Hematopoietic multipotent progenitor cell treated with erythropoietin and hydrocortisone succinate and interleukin-3 and kit ligand, for 8 days (in vitro differentiated cells): ENCODE measurements around the gene OR4D11.
"Not testable (repeated sequence)": the region's sequence is repeated elsewhere in the genome, so short reads cannot be mapped to it uniquely, and the experiment has no call there.

Source experiments
- DNase-seq: peaks from one replicate; pipeline ENCODE4 v3.0.0-alpha.2; 2015

OR4D11 gene

DNA sequence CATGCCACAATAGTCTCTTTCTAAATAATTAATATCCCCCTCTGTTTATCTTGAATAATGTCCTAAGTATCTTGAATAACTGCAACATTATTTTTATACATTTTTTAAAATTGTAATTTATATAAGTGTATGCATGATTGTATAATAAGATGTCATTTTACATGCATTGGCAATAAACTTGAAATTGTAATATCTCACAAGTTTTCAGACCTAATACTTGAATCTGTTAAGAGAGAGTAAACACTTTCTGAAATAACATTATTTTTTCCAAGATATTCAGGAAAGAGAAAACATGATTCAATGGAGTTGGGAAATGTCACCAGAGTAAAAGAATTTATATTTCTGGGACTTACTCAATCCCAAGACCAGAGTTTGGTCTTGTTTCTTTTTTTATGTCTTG is at the start of gene OR4D11:
OR4D11 (plus strand) TSS at position 301 of the 400 bp plus-strand sequence; CDS start at position 301, 0 bp downstream.
- no peak for DNase-seq

DNA sequence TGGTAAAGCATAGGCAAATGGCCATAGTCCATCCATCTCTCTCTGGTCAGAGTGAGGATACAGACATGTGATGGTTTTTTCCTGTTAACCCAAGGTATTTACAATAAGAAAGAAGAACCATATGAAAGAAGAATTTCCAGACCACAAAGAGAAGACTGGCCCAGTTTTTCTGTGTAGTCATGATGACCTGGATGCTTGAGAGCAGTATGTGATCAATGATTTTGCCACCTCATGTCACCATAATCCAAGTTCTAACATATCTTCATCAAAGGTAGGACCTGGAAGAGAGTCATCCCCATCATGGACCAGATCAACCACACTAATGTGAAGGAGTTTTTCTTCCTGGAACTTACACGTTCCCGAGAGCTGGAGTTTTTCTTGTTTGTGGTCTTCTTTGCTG is 46.7 kb upstream of the OR4D11 start, which contains the start of gene OR4D6:
OR4D6 (plus strand) TSS at position 301 of the 400 bp plus-strand sequence; CDS start at position 301, 0 bp downstream.
- DNase-seq = no peak

DNA sequence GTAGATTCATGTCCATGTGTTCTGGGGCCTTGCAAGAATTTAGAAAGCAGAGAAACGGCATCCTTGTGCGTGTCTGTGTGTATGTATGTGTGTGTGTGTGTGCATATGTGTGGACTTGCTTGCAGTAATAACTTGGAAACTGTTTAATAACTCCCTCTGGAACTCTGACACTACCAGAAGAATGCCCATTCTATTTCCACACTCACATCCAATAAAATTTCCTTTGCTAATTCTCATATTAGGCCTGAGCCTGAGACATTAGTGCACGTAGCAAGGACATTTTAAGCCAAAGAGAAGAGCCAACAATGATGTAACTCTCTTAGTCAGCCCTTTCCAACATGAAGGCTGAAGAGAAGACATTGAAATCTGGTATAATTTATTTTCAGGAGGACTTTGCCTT is 43.5 kb upstream of the OR4D11 start:
- DNase-seq = no peak

DNA sequence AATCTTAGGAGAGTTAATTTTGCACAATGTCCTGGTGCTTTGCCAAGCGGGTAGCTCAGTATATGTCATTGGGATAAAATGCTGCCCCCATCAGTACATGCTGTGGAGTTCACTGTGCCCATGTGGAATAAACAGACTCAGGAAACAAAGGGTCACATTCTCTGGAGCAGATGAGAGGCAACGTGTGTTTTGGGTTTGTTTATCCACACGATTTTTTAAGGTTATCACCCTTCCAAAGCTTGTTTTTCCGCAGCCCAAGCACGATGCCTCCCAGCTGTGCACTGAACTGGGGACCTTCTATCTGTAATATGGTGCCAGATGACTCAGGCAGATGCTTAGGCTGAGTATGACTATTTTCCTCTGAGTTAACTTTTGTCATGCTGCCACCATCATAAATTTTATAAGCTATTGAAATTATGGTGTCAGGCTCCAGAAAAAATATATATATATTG is 40.2 kb upstream of the OR4D11 start:
- no peak for DNase-seq

DNA sequence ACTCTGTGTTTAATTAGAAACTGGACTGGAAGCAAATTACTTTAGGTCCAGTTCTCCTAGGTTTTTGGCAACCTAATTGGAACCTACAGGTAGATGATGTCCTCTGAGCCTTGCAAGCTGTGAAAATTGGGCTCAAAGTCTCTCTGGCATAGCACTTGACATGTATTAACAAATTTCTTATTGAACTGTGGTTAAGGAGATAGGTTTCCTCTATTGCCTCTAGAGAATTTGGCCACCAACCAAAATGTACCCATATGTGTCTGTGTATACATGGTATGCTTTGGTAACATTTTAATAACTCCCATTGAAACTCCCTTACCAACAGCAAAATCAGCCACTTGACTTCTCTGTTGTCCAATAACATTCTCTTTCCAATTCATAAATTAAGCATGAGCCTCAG is 30.4 kb upstream of the OR4D11 start, which contains the start of gene OR4D10:
OR4D10 (plus strand) TSS at position 301 of the 400 bp plus-strand sequence. CDS start 4,115 bp downstream, outside the sequence.
- no peak for DNase-seq

DNA sequence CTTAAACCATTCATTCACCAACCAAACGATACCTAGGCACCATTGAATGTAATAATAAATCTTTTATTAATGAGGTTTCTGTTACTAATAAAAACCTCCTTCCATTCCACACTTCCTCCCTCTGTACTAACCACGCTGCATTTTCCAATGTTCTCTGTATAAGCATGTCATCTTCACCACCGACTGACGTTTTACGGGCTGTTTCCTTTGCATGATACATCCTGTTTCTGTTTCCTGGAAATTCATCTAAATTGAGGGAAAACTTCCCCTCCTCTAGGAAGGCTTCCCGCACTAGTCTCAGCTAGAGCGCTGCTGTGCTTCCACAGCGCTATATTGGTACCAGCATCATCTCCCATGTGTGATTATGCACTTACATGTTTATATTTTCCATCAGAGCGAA is 28.2 kb upstream of the OR4D11 start:
- DNase-seq = no peak

DNA sequence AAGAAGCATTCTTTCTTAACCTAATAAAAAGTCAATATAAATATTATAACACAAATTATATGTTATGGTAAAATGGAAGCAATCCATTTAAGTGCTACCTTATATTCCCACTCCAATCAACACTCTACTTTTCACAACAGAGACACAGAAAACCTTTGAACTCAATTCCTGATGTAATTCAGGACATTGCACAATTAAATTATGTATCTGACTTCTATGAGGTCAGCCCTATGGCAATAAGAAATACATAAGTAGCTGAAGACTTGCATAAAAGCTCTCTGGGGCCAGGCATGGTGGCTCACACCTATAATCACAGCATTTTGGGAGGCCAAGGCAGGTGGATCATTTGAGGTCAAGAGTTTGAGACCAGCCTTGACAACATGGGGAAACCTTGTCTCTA is 23.5 kb upstream of the OR4D11 start:
- DNase-seq = no peak

DNA sequence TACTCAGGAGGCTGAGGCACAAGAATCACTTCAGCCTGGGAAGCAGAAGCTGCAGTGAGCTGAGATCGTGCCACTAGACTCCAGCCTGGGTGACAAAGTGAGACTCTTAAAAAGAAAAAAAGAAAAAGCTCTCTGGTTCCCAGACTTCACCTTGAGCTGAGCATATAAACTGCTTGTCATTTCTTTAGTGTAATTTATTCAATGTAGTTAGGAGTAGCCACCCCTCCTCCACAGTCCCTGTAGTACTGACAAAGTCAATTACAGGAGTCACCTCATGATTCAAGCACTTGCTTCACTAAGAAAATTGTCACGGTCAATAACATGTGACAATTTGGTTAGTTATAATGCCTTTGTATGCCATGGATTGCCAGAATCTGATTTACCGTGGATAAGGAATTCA is 23.0 kb upstream of the OR4D11 start:
- DNase-seq = no peak

DNA sequence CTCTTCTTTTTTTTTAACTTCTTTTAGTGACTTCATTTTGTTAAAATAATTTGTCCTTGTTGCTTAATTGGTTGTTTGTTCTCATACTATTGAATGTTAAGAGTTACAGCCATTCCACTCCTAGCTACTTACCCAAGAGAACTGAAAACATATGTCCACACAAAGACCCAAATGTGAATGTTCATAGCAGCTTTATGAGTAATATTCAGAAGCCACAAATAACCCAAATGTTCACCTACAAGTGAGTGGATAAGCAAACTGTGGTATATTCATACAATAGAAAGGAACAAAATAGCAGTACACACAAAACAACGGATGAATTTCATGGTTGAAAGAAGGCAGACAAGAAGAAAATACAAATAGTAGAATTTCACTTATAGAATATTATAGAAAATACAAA is 1.4 kb upstream of the OR4D11 start:
- DNase-seq = no peak

DNA sequence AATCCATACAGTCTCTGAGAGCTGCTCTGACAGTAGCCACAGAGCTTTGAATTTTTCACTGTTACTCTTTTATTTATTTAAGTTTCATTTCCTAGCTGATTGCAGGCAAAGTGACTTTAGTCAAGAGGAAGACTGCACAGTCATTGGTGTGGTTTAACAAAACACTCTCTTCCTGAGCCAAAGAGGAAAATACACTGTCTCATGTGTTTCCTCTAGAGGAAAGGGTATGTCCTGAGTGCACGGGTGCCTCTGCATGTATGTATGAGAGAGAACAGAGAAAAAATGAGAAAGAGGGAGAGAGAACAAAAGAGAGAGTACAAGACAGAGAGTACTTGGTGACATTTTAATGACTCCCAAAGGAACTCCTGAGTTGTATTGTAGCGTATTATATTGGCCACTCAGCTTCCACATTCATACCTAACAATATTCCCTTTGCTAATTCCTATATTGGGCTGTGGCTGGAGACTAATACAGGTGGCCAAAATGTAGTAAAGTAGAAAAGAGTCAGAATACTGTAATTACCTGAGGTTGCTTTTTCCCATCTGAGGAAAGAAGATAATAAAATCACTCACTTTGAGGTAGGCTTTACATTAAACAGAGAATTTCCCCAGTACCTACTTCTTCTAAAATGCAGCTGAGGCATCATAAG is 7.7 kb downstream of the OR4D11 start, which contains the start of gene OR4D9:
OR4D9 (plus strand) TSS at position 599 of the 649 bp plus-strand sequence. CDS start 3,374 bp downstream, outside the sequence.
- peak; percentile 19 for DNase-seq

DNA sequence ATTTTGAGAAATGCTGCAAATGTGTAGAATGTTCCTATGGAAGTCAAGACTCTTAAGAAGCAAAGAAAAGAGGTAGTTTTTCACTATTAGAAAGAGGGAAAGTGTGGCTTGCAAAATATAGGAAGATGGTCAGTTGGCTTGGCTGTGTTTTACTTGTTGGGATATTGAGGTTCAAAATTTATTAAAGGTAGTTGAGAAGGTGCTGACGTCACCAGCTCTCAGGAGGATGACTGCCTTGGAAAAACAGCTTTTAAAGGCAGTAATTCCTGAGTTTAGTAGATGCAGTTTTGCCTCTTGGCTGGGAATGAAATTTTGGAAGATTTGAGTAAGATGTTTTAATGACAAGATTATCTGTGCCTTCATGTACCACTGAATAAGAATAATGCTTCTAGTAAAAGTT is 8.3 kb downstream of the OR4D11 start:
- DNase-seq = no peak

DNA sequence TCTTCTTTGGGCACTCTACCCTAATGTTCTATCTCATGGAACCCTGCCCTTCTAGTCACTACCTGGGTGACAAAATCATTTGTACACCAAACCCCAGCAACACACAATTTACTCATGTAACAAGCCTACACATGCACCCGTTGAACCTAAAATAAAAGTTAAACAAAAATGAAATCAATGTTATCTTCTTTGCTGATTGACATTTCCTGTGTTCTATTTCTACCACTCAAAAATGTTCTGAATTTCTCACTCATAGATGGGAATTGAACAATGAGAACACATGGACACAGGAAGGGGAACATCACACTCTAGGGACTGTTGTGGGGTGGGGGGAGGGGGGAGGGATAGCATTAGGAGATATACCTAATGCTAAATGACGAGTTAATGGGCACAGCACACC is 16.8 kb downstream of the OR4D11 start:
- not testable (repeated sequence) for DNase-seq

DNA sequence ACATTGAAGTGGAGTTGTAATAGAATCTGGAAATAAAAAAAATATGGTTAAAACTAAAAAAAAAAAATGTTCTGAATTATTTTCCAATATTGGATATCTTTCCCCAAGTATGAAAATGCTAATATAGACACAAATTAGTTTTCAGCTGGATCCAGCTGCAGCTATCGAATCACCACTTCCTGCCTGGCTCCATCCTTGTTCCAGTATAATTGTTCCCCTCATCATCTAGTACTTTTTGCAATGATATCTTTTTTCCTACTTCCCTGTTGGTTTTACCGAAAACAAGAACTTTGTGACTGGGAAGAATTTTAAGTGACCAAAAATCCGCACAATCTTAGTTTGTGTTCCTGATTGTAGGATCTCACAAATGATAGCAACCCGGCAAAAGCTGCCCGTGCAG is 17.4 kb downstream of the OR4D11 start:
- DNase-seq = no peak

DNA sequence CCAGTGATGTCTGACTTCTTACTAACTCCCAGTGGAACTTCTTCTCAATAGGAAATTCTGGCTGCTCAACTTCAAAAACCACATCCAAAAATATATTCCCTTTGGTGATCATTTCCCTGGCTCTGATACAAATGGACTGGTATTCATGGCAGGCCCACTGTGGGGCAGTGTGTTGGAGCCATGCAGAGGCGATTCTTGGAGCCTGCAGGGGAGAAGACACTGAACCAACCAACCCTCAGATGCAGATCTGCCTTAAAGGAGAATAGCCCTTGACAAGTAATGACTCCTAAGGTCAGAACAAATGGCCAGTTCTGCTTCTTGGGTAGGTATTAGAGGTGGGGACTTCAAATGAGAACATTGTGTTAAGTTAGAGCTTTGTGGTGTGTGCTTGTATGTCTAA is 20.2 kb downstream of the OR4D11 start:
- no peak for DNase-seq

DNA sequence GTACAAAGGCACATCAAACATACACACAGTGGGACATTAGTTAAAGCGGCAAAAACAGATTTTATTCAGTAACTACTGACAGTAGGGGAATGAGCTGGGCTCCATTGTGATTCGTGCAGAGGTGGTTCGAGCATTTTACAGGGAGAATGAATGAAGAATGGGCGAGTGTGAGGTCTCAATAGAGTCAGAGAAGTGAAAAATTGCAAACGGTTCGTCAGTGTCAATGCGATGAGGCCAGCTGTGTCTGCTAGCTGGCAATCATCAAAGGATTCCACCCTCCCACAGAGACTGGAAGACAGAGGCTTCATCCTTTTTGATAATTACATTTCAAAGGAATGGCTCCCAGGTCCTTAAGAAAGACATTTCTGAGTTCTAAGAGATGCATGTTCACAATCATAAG is 25.3 kb downstream of the OR4D11 start:
- no peak for DNase-seq

DNA sequence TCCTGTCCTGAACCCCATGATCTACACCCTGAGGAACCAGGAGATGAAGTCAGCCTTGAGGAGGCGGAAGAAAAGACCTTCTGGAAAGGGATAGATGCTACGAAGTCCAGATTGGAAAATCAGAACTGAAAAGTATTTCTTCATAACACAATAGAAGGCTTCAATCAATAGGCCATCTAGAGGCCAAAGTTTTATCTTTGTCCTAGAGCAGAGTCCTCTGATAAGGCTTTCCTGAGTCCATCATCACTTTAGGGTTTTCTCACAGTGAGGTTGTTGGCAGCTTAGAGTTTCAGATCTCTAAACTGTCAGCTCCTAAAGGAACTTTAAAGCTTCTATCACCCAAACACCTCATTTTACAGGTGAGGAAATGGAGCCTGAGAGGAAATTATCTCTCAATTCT is 29.2 kb downstream of the OR4D11 start:
- DNase-seq = no peak

DNA sequence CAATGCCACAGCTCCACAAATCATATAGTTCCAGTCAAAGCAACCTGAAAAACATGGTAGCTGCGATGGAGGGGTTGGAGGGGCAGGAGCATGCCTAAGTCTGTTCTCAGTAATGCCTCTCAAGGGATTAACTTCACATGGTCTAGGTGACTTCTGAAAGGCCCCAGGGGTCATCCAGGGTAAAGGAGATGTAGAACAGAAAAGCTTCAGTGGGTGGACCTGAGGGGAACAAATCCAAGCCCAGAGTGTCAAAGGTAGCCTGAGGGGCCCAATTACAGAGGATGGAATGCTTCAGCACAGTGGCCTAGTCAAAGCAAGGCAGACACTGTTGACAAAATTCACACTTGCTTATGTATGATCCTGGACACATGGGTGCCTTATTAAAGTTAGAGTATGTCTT is 31.3 kb downstream of the OR4D11 start:
- DNase-seq = no peak

DNA sequence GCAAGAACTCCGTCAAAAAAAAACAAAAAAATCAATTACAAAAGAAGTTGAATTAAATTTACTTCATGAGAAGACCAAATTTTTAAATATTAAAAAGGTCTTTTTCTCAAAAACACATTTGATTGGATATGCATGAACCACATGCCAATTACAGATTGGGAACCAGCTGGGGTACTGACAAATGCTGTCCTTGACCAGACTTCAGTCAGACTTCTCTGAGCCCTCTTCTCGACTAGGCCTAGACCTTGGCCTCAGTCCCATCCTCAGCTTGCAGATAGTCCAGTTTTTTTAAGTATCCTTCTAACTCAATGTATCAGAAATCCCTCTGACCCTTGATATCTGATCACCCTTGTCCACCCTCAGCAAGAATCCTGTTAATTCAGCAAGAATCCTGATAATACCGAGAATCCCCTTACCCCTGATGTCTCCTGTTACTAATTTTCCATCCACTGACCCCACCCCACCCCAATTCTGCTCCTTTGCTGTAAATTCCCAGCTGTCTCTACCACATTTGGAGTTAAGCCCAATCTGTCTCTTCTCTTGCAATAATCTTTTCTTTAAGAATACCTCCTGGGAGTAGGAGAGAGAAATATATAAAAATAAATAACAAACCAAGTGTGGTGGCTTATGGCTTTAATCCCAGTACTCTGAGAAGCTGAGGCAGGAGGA is 38.9 kb downstream of the OR4D11 start:
- no peak for DNase-seq

DNA sequence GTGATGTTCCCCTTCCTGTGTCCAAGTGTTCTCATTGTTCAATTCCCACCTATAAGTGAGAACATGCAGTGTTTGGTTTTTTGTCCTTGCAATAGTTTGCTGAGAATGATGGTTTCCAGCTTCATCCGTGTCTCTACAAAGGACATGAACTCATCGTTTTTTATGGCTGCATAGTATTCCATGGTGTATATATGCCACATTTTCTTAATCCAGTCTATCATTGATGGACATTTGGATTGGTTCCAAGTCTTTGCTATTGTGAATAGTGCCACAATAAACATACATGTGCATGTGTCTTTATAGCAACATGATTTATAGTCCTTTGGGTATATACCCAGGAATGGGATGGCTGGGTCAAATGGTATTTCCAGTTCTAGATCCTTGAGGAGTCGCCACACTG is 40.3 kb downstream of the OR4D11 start:
- DNase-seq = not testable (repeated sequence)

DNA sequence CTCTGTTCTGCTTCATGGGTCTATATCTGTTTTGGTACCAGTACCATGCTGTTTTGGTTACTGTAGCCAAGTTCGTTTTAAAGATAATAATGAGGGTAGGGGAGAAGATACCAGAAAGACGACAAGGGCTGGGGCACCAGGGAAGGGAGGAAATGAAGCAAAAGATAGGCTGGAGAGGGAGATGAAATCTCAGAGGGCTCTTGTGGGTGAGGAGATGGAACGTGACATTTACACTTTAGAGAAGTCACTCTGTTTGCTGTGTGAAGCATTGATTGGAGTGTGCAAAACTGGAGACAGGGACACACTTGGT is 41.4 kb downstream of the OR4D11 start:
- no peak for DNase-seq

DNA sequence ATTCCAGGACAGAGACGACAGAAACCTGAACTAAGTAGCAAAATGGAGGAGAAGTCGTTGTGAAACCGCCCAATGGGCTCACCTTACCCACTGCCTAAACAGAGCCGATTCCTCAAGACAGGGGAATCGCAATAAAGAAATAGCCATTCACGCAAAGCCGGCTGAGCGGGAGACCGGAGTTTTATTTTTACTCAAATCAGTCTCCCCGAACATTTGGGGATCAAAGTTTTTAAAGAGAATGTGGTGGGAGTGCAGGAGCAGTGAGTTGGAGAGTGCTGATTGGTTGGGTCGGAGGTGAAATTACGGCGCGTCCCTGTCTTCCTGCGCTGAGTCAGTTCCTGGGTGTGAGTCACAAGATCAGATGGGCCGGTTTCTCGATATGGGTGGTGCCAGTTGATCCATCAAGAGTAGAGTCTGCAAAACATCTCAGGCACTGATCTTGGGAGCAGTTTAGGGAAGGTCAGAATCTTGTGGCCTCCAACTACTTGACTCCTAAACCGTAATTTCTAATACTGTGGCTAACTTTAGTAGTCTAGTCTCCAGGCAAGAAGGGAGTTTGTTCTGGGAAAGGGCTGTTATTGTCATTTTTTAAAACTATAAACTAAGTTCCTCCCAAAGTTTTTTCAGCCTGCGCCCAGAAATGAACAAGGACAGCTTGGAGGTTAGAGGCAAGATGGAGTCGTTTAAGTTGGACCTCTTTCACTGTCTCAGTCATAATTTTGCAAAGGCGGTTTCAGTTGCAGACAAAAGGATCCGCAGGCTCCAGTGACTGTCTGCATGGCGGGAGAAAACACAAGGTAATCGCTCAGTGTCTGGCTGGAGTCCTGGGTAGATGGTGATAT is 42.0 kb downstream of the OR4D11 start:
- peak; percentile 69 for DNase-seq

DNA sequence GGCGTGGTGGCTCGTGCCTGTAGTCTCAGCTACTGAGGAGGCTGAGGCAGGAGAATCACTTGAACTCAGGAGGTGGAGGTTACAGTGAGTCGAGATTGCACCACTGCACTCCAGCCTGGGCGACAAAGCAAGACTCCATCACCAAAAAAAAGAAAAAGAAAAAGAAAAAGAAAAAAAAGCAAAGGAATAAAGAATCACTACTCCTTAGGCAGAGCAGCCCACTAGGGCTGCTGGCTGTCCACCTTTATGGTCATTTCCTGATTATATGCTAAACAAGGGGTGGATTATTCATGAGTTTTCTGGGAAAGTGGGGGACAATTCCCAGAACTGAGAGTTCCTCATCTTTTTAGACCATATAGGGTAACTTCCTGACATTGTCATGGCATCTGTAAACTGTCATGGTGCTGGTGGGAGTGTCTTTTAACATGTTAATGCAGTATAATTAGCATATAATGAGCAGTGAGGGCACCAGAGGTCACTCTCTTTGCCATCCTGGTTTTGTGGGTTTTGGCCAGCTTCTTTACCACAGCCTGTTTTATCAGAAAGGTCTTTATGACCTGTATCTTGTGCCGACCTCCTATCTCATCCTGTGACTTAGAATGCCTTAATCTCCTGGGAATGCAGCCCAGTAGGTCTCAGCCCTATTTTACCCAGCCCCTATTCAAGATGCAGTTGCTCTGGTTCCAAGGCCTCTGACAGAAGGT is 44.4 kb downstream of the OR4D11 start:
- DNase-seq = peak; percentile 90

DNA sequence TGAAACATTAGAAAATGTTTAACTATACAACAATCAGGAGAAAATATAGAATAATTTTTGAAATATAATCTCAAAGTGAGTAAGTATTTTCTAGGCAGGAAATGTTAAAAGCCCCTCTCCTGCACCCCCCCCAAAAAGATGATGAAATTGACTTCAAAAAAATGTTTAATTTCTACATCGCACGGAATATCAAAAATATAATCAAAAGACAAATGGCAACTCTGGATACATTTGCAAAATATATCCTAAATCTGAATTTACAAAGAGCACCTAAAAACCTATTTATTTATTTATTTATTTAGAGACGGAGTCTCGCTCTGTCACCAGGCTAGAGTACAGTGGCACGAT is 44.9 kb downstream of the OR4D11 start:
- no peak for DNase-seq
